HUES6 (cell line): ENCODE results near the gene TCTN1.

Source experiments
- H3K27ac ChIP-seq: 2 replicates; pipeline ENCODE4 v1.7.0; 2013; ENCODE audit warnings: low read depth, mild to moderate bottlenecking, low read length, inconsistent platforms
- H3K27me3 ChIP-seq: 2 replicates; pipeline ENCODE4 v1.6.1; 2013; ENCODE audit warnings: low read length; ENCODE audit not compliant: control insufficient read depth, insufficient read depth
- H3K36me3 ChIP-seq: 2 replicates; pipeline ENCODE4 v1.6.1; 2013; ENCODE audit warnings: low read length; ENCODE audit not compliant: control insufficient read depth, insufficient read depth
- H3K4me1 ChIP-seq: 2 replicates; pipeline ENCODE4 v1.6.1; 2013; ENCODE audit warnings: low read length; ENCODE audit not compliant: control insufficient read depth, insufficient read depth
- H3K4me3 ChIP-seq: 2 replicates; pipeline ENCODE4 v1.5.1; 2013; ENCODE audit warnings: low read depth, low read length
- H3K9ac ChIP-seq: one replicate; pipeline ENCODE4 v1.6.1; 2013; ENCODE audit warnings: mild to moderate bottlenecking, low read length
- H3K9me3 ChIP-seq: 2 replicates; pipeline ENCODE4 v1.6.1; 2013; ENCODE audit warnings: low read depth, low read length; ENCODE audit not compliant: control insufficient read depth, insufficient read depth

The TCTN1 gene

DNA sequence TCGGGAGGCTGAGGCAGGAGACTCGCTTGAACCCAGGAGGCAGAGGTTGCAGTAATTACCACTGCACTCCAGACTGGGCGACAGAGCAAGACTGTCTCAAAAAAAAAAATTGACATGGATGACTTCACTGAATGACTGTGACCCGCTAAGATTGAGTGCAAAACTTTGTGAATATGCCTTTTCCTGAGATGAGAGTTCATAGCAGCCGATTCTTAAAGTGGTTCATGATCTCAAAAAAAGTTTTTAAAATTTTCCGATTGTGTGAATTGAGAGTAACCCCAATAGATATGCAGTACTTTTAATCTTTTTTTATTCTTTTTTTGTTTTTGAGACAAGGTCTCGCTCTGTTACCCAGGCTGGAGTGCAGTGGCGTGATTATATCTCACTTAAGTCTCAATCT lies 1.2 kb downstream of the TCTN1 start:
- no peak overlapping the region for H3K4me3 ChIP-seq
- no peaks in the 10 kb centered on the region for H3K9me3 ChIP-seq
- H3K4me1 ChIP-seq, result peaks cover 6% of the 10 kb centered on the region; the same call in 1 of the 2 replicates
- H3K36me3 ChIP-seq, result no peaks in the 10 kb centered on the region
- H3K27ac ChIP-seq, result no peak overlapping the region
- no peak overlapping the region for H3K9ac ChIP-seq
- no peaks in the 10 kb centered on the region for H3K27me3 ChIP-seq

DNA sequence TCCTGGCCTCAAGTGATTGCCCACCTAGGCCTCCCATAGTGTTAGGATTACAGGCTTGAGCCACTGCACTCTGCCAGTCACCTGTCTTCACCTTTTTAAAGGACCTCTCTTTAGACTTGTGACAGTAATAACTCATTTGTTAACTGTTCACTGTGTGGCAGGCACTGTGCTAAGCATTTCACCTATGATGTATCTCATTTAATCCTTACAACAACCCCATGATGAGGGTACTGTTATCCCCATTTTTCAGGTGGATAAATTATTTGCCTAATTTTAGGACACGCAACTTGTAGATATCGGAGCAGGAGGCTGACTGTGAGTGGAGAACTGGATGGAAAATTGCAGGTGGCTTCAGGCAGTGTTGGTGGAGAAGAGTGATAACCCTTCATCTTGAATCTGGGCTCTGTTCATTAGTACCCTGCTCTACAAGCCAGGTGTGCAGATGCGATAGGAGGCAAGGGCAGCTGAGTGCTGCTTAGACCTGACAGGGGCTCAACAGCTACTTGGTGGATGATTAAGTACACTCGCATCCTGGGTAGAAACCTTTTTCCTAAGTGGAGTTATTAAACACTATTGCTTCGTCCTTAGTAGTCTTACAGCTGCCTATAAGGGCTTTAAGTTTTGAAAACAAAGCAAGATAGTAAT lies 2.7 kb downstream of the TCTN1 start:
- H3K9me3 ChIP-seq, result no peaks in the 10 kb centered on the region
- H3K36me3 ChIP-seq, result no peaks in the 10 kb centered on the region
- H3K4me1 ChIP-seq, result peaks cover 6% of the 10 kb centered on the region; the same call in 1 of the 2 replicates

DNA sequence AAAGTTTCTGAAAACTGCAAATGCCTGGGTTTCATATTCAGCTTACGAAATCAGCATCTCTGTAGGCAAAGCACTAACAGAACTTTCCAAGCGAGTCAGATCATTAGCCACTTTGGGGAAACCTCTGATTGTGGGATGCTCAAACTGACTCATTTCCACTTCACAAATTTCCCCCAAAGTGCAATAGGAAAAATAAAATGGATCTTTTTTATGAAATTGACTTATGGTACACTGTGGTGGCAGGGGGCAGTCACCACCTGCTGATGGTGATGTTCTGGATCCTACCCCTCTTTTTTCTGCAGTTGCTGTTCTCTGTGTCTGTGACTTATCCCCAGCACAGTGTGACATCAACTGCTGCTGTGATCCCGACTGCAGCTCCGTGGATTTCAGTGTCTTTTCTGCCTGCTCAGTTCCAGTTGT lies 5.6 kb downstream of the TCTN1 start:
- Histone ChIP-seq H3K27me3 (no peaks in the 10 kb centered on the region), H3K4me3 (no peak overlapping the region), H3K9me3 (no peaks in the 10 kb centered on the region), H3K9ac (no peak overlapping the region), H3K36me3 (no peaks in the 10 kb centered on the region), H3K27ac (no peak overlapping the region), H3K4me1 (peaks cover 1% of the 10 kb centered on the region; the same call in 1 of the 2 replicates)

More for the DNA sequence above, 2.7 kb downstream of the TCTN1 start:
- Histone ChIP-seq H3K9ac (no peak overlapping the region), H3K27ac (no peak overlapping the region), H3K4me3 (no peak overlapping the region), H3K27me3 (no peaks in the 10 kb centered on the region)

DNA sequence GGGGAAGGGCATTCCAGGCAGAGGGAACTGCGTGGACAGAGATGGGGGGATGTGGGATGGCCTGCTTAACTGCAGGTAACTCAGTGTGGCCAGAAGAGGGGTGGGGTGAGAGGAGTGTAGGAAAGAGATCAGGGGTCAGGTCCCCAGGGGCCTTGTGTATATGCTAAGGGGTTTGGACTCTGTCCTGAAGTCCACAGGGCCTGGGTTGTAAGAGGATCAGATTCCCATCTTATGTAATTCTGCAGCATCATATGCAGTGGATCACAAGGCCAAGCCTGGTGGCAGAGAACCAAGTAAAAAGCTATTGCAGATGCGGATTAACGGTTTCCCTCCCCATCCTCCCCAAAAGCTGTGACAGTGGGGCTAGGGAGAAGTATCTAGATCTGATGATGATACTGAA lies 8.7 kb downstream of the TCTN1 start:
- no peaks in the 10 kb centered on the region for H3K4me1 ChIP-seq
- no peaks in the 10 kb centered on the region for H3K9me3 ChIP-seq
- no peaks in the 10 kb centered on the region for H3K27me3 ChIP-seq
- H3K4me3 ChIP-seq, result no peak overlapping the region
- 0 out of 2 replicates have a peak, but pooled peaks cover 2% of the 10 kb centered on the region for H3K36me3 ChIP-seq
- no peak overlapping the region for H3K27ac ChIP-seq
- no peak overlapping the region for H3K9ac ChIP-seq

DNA sequence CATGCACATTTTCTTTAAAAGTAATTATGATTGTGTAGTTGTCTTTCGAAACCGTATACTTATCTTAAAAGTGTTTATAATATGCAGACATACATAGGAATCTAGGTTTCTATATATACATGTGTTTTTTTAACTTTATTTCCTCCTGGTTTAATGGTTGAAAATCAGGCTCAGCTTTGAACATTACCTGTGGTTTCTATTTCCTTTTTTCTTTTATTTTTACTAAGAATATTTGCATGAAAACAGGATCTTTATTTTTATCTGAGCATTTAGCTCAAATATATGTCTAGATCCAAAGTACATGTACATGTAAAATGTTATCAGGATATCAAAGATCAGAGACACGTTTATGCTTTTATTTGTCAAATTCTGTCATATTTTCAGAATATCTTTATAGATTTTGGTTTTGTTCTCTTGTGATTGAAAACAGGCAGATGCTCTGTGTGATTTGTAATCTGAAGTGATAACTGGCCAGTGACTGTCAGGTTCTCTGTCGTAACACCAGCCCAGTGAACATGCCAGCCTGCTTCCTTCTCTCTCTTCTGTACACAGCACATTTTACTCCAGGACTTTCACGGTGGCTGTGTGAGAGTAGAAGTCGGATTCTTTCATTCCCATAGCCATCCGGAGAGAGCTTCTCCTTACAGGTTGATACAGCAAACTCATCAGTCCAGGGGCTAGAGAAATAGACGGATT lies 13.7 kb downstream of the TCTN1 start:
- Histone ChIP-seq H3K27ac (no peak overlapping the region), H3K9me3 (no peaks in the 10 kb centered on the region), H3K27me3 (no peaks in the 10 kb centered on the region), H3K4me1 (no peaks in the 10 kb centered on the region), H3K36me3 (peaks cover 2% of the 10 kb centered on the region; the same call in 1 of the 2 replicates), H3K4me3 (no peak overlapping the region), H3K9ac (no peak overlapping the region)

DNA sequence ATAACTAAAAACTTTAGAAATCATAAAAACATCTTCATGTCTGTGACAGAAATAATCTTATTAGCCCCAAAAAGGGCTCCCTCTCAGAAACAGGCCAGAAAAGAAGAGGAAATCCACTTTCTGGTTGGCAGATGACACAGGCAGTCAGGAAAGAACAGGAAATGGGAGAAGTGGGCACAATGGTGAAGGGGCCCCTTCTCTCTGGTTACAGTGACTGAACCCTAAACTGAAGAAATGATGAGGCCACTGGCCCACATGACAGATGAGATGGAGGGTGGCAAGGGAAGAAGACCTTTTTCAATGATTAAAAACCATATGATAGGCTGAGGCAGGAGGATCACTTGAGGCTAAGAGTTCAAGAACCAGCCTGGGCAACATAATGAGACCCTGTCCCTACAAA lies 21.1 kb downstream of the TCTN1 start:
- Histone ChIP-seq H3K27ac (no peak overlapping the region), H3K4me3 (no peak overlapping the region), H3K9me3 (no peaks in the 10 kb centered on the region), H3K4me1 (no peaks in the 10 kb centered on the region), H3K36me3 (no peaks in the 10 kb centered on the region; the same call in 1 of the 2 replicates), H3K9ac (no peak overlapping the region), H3K27me3 (no peaks in the 10 kb centered on the region)

DNA sequence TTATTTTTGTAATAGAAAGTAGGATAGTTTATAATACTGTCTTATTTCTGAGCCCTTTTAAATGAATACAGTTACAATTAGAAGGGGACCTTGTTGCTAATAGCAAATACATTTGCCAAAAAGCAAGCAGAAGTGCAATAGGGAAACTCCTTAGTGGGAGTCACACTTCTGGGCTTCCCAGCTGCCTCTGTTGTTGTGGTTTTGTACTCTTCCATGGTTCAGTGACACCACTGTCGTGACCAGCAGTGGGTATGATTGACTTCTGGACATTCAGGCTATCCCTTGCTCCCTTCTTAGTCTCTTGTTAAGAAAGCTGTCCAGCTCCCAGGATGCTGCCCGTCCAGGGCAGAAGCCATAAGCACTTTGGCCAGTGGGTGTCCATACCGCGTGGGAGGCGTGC lies 22.6 kb downstream of the TCTN1 start:
- H3K9me3 ChIP-seq, result no peaks in the 10 kb centered on the region
- H3K36me3 ChIP-seq, result no peaks in the 10 kb centered on the region; the same call in 1 of the 2 replicates
- H3K9ac ChIP-seq, result no peak overlapping the region
- no peak overlapping the region for H3K4me3 ChIP-seq
- H3K4me1 ChIP-seq, result 0 out of 2 replicates have a peak, but pooled peaks cover 2% of the 10 kb centered on the region
- H3K27ac ChIP-seq, result no peak overlapping the region
- H3K27me3 ChIP-seq, result no peaks in the 10 kb centered on the region

DNA sequence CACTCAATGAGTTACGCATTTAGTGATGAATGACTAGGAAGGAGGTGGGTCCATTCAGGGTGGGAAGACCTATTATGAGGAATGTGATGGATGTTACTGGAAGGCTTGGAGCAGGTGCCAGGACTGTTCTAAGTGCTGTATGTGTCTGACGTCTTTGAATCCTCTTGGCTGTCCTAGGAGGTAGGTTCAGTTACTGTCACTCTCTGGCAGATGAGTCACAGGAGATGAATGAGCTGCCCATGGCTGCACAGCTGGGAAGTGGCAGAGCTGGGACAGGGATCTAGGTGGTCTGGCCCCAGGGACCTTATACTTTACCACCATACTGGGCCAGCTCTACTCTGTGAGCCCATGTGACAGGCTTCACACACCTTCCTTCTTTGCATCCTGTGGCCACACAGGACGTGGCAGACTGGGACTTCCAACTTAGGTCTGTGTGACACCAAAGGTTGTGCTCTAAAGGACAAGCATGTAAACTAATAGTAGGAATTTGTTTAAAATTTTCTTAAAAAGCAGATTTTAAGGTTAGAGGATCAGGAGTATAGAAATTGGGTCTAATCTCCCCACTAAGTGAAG lies 24.0 kb downstream of the TCTN1 start:
- Histone ChIP-seq H3K36me3 (no peaks in the 10 kb centered on the region), H3K27ac (no peak overlapping the region), H3K9ac (no peak overlapping the region), H3K4me1 (0 out of 2 replicates have a peak, but pooled peaks cover 4% of the 10 kb centered on the region), H3K4me3 (no peak overlapping the region), H3K27me3 (no peaks in the 10 kb centered on the region), H3K9me3 (no peaks in the 10 kb centered on the region)

DNA sequence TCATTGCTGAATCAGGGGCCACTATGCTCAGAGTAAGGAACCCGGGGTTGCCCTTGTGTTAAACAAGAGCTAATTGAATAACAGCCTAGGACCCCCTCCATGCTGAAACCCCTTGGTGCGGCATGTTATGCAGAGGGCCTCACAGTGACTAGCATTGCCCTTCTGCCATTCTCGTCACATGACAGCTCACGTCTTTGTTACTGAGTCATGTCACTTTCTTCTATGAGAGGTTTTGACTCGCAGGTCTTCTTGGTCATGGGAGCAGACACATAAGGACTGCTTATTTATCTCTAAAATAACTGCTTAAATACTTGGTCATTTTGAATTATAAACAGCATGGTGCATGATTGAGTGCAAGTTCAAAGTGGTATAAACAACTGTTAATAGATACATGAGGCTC lies 24.9 kb downstream of the TCTN1 start:
- H3K4me3 ChIP-seq, result no peak overlapping the region
- 0 out of 2 replicates have a peak, but pooled peaks cover 4% of the 10 kb centered on the region for H3K4me1 ChIP-seq
- no peak overlapping the region for H3K27ac ChIP-seq
- H3K36me3 ChIP-seq, result no peaks in the 10 kb centered on the region
- H3K9me3 ChIP-seq, result no peaks in the 10 kb centered on the region
- H3K9ac ChIP-seq, result no peak overlapping the region
- H3K27me3 ChIP-seq, result no peaks in the 10 kb centered on the region

DNA sequence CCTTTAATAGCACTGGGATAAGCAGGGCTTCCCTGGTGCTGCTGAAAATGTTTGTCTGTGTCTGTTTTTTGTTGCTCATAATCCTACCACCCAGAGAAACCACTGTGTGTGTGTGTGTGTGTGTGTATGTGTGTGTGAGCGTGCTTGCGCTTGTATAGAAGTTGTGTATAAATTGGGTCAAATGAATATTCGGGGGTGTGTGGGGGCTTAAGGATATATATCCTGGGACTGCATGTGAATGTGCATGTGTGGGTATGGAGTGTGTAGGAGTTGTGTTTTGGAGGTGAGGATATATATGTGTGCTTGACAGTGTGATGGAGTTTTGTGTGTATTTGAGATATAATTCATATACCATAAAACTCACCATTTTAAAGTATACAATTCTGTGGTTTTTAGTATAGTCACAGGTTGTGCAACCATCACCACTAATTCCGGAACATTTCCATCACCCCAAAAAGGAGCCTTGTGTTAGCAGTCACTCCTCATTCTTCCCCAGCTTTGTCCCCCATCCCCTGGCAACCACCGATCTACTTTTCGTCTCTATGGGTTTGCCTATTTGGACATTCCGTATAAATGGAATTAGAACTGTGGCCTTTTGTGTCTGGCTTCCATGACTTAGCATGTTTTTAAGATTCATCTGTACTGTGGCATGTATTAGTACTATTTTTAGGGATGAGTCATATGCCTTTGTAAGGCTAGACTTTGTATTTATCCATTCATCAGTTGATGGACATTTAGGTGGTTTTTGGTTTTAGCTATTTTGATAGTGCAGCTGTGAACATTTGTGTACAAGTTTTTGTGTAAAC lies 25.6 kb downstream of the TCTN1 start:
- Histone ChIP-seq H3K9me3 (no peaks in the 10 kb centered on the region), H3K4me1 (0 out of 2 replicates have a peak, but pooled peaks cover 4% of the 10 kb centered on the region), H3K27me3 (no peaks in the 10 kb centered on the region), H3K27ac (no peak overlapping the region), H3K36me3 (no peaks in the 10 kb centered on the region), H3K9ac (no peak overlapping the region), H3K4me3 (no peak overlapping the region)
